ENCODE measurements around the gene UNC93B1. TPM values are rescaled to one million over a fixed set of nuclear protein-coding genes. Genes with fewer than 3 reads are reported as not detected.

Gene UNC93B1
- total RNA-seq, 2 experiments from 2014 or later = 44.0 to 52.1 TPM

- no peaks in the 10 kb centered on the region for H3K9me3 ChIP-seq (ENCODE audit: low read length)
- no peaks in the 10 kb centered on the region for H3K36me3 ChIP-seq (ENCODE audit: insufficient read depth, low read length)
- H3K4me2 ChIP-seq (ENCODE audit: low read length) = no peak overlapping the region
- H3K4me3 ChIP-seq (ENCODE audit: low read depth, low read length, poor library complexity, severe bottlenecking) = no peak overlapping the region
- TF ChIP-seq EZH2phosphoT487 (IDR thresholded peaks at IDR 0.05; ENCODE audit: borderline replicate concordance, low read depth, low read length) (no peak), CTCF (conservative IDR thresholded peaks at IDR 0.05; ENCODE audit: low read length) (no peak)
- no TSS peak for BruUV-seq (replicated peaks)
- H2AFZ ChIP-seq (ENCODE audit: low read length) = no peak overlapping the region
- POLR2A ChIA-PET = no interaction called here
- peaks cover 8% of the 10 kb centered on the region; the same call in 1 of the 2 replicates for H3K79me2 ChIP-seq (ENCODE audit: insufficient read depth, low read depth, low read length)
- CTCF ChIA-PET (ENCODE audit: unreplicated experiment) = no interaction called here
- H4K20me1 ChIP-seq (ENCODE audit: insufficient read depth, low read length) = no peaks in the 10 kb centered on the region
- peaks cover 33% of the 10 kb centered on the region for H3K4me1 ChIP-seq (ENCODE audit: insufficient read depth, low read length, poor library complexity, severe bottlenecking)
- peak; percentile 34 for DNase-seq (ENCODE audit: low spot score)
- no peaks in the 10 kb centered on the region for H3K9me2 ChIP-seq (ENCODE audit: insufficient read depth, low read length)
- no peak overlapping the region for H3K27ac ChIP-seq (ENCODE audit: low read depth, low read length, poor library complexity, severe bottlenecking)
- intact Hi-C loops (cut with micrococcal nuclease; ENCODE audit: unreplicated experiment) = no loop called here
Observed at GRCh38 chr11:68026391-68027105, 22.7 kb upstream of the UNC93B1 start.

GRCh38 chr11:68025047-68025446, 21.1 kb upstream of the UNC93B1 start:
- intact Hi-C loops (cut with micrococcal nuclease; ENCODE audit: unreplicated experiment) = no loop called here
- Histone ChIP-seq H3K9me3 (ENCODE audit: low read length) (no peaks in the 10 kb centered on the region), H3K4me1 (ENCODE audit: insufficient read depth, low read length, poor library complexity, severe bottlenecking) (peaks cover 29% of the 10 kb centered on the region), H3K36me3 (ENCODE audit: insufficient read depth, low read length) (no peaks in the 10 kb centered on the region), H3K79me2 (ENCODE audit: insufficient read depth, low read depth, low read length) (no peaks in the 10 kb centered on the region), H3K4me3 (ENCODE audit: low read depth, low read length, poor library complexity, severe bottlenecking) (no peak overlapping the region), H3K4me2 (ENCODE audit: low read length) (no peak overlapping the region), H3K9me2 (ENCODE audit: insufficient read depth, low read length) (no peaks in the 10 kb centered on the region), H3K27ac (ENCODE audit: low read depth, low read length, poor library complexity, severe bottlenecking) (no peak overlapping the region), H4K20me1 (ENCODE audit: insufficient read depth, low read length) (no peaks in the 10 kb centered on the region), H2AFZ (ENCODE audit: low read length) (no peak overlapping the region)
- TF ChIP-seq CTCF (conservative IDR thresholded peaks at IDR 0.05; ENCODE audit: low read length) = peak; percentile 73
- no peak for TF ChIP-seq EZH2phosphoT487 (IDR thresholded peaks at IDR 0.05; ENCODE audit: borderline replicate concordance, low read depth, low read length)
- BruUV-seq (replicated peaks) = no TSS peak
- ChIA-PET CTCF (ENCODE audit: unreplicated experiment) (no interaction called here), POLR2A (interaction anchor here (0.6 kb wide), 2 partner anchors 22 to 247 kb away, joined by 3 to 4 read pairs; no protein-coding TSS in a partner anchor)
- DNase-seq (ENCODE audit: low spot score) = peak; percentile 67

- H2AFZ ChIP-seq (ENCODE audit: low read length) = no peak overlapping the region
- TF ChIP-seq EZH2phosphoT487 (IDR thresholded peaks at IDR 0.05; ENCODE audit: borderline replicate concordance, low read depth, low read length) (no peak), CTCF (conservative IDR thresholded peaks at IDR 0.05; ENCODE audit: low read length) (no peak)
- H3K4me1 ChIP-seq (ENCODE audit: insufficient read depth, low read length, poor library complexity, severe bottlenecking) = peaks cover 25% of the 10 kb centered on the region
- ChIA-PET POLR2A (interaction anchor here (0.6 kb wide), 1 partner anchor 248 kb away, joined by 3 read pairs; no protein-coding TSS in a partner anchor), CTCF (ENCODE audit: unreplicated experiment) (no interaction called here)
- H4K20me1 ChIP-seq (ENCODE audit: insufficient read depth, low read length) = no peaks in the 10 kb centered on the region
- H3K4me2 ChIP-seq (ENCODE audit: low read length) = no peak overlapping the region
- H3K79me2 ChIP-seq (ENCODE audit: insufficient read depth, low read depth, low read length) = no peaks in the 10 kb centered on the region
- no peaks in the 10 kb centered on the region for H3K36me3 ChIP-seq (ENCODE audit: insufficient read depth, low read length)
- BruUV-seq (replicated peaks) = no TSS peak
- H3K9me2 ChIP-seq (ENCODE audit: insufficient read depth, low read length) = no peaks in the 10 kb centered on the region
- DNase-seq (ENCODE audit: low spot score) = no peak
- no peak overlapping the region for H3K27ac ChIP-seq (ENCODE audit: low read depth, low read length, poor library complexity, severe bottlenecking)
- no peak overlapping the region for H3K4me3 ChIP-seq (ENCODE audit: low read depth, low read length, poor library complexity, severe bottlenecking)
- intact Hi-C loops (cut with micrococcal nuclease; ENCODE audit: unreplicated experiment) = no loop called here
- no peaks in the 10 kb centered on the region for H3K9me3 ChIP-seq (ENCODE audit: low read length)
Observed at GRCh38 chr11:68024508-68024907, 20.6 kb upstream of the UNC93B1 start.
